Measurements from ENCODE around the gene LRRC73. TPM values are rescaled to one million over a fixed set of nuclear protein-coding genes. Genes with fewer than 3 reads are reported as not detected.

Gene LRRC73
- total and polyA plus RNA-seq, 2 of the 8 experiments (the other 6 are each of a cell fraction or from before 2014, with no cell fraction given) = 0.24 to 0.26 TPM

DNA sequence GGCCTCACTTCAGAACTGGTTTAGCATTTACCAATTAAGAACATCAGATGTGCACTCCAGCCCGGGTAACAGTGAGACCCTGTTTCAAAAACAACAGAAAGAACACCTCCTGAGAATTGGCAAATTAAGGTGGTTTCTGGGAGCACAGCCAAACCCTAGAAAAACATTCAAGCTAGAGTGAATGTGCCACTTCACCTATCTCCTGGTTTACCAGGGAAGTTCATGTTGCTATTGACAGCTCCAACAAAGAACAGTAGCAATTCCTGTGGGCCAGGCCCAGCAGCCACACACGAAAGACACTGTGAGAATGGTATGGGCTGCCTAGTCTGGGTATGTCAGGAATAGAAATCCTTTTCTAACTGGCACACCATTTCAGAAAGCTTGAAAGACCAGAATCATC lies 11.7 kb upstream of the LRRC73 start:
- H2AK5ac ChIP-seq (ENCODE audit: low read depth, low read length) = no peak overlapping the region
- no peak overlapping the region for H3K23ac ChIP-seq (ENCODE audit: insufficient read length)
- no peak overlapping the region for H4K91ac ChIP-seq (replicated peaks; ENCODE audit: insufficient read length, low read length)
- H2BK20ac ChIP-seq (ENCODE audit: low read length) = no peak overlapping the region
- H3K56ac ChIP-seq (replicated peaks; ENCODE audit: insufficient read length, low read depth, low read length) = no peak overlapping the region
- peaks cover 0 to 7% (median 3%) of the 10 kb centered on the region in 4 experiments; a peak in 3 of 7 replicates for H3K4me1 ChIP-seq (replicated peaks in 1 of 4; ENCODE audit: control insufficient read depth in 3 of 4, insufficient read depth in 4 of 4, low read length in 3 of 4)
- no peak overlapping the region for H3K14ac ChIP-seq (ENCODE audit: insufficient read length)
- H4K5ac ChIP-seq (ENCODE audit: insufficient read length, low read depth, low read length) = no peak overlapping the region
- H2BK5ac ChIP-seq (ENCODE audit: low read depth, low read length) = no peak overlapping the region
- no peak overlapping the region for H4K8ac ChIP-seq (ENCODE audit: extremely low read depth, insufficient read depth, low read length)
- no peak overlapping the region for H3K4me3 ChIP-seq (ENCODE audit: extremely low read depth in 1 of 4, insufficient read depth in 2 of 4, low read depth in 3 of 4, low read length in 4 of 4)
- peaks cover 7 to 10% of the 10 kb centered on the region in 2 experiments for H4K20me1 ChIP-seq (replicated peaks in 1 of 2; ENCODE audit: control insufficient read depth in 1 of 2, insufficient read depth in 2 of 2, low read length in 2 of 2)
- no peak overlapping the region for H2BK12ac ChIP-seq (ENCODE audit: low read depth, low read length)
- H3K27ac ChIP-seq (ENCODE audit: low read depth, low read length) = no peak overlapping the region
- peaks cover 50 to 76% (median 73%) of the 10 kb centered on the region in 4 experiments for H3K36me3 ChIP-seq (ENCODE audit: control insufficient read depth in 2 of 4, insufficient read depth in 4 of 4, low read length in 3 of 4)
- H3K18ac ChIP-seq (ENCODE audit: extremely low read depth, low read length) = no peak overlapping the region
- H3K4ac ChIP-seq (replicated peaks; ENCODE audit: insufficient read length, low read depth, low read length) = no peak overlapping the region
- no peaks in the 10 kb centered on the region for H3K9me3 ChIP-seq (ENCODE audit: insufficient read depth in 2 of 2, low read depth in 1 of 2, low read length in 1 of 2)
- 96% methylated on average over 2 of the region's 2 CpGs; no CpG with 5 or more reads in 1 of the 2 experiments for WGBS, 2 experiments (ENCODE audit: extremely low coverage in 1 of 2, insufficient coverage in 1 of 2, insufficient read length in 1 of 2, insufficient replicate concordance in 2 of 2, low coverage in 1 of 2, low lambda C conversion rate in 2 of 2, missing lambda C conversion rate in 1 of 2)
- no peaks in the 10 kb centered on the region for H3K27me3 ChIP-seq (replicated peaks in 1 of 4; ENCODE audit: control insufficient read depth in 3 of 4, extremely low read depth in 1 of 4, insufficient read depth in 3 of 4, low read length in 3 of 4)
- peaks cover 2% of the 10 kb centered on the region; the same call in 1 of the 2 replicates for H3K79me1 ChIP-seq (ENCODE audit: low read depth, low read length)
- H3K79me2 ChIP-seq (ENCODE audit: control insufficient read depth in 1 of 2, insufficient read depth in 2 of 2, low read length in 2 of 2) = peaks cover 13 to 26% of the 10 kb centered on the region in 2 experiments
- FAIRE-seq (no peak), DNase-seq (ENCODE audit: low read depth in 1 of 2, low spot score in 2 of 2) (no peak)
- CTCF ChIA-PET (ENCODE audit: partially characterized antibody) = interaction anchor here (0.6 to 1.4 kb wide), 6 partner anchors 16 to 217 kb away, joined by 3 to 4 read pairs (median 3); no protein-coding TSS in a partner anchor
- H3K23me2 ChIP-seq (ENCODE audit: low read depth, low read length) = peaks cover 6% of the 10 kb centered on the region; the same call in 1 of the 2 replicates
- no peak overlapping the region for H2AFZ ChIP-seq (ENCODE audit: low read length)
- H2BK120ac ChIP-seq (replicated peaks; ENCODE audit: low read depth, low read length) = no peak overlapping the region
- POLR2A ChIA-PET (ENCODE audit: partially characterized antibody) = interaction anchor here (0.6 to 12.4 kb wide), 9 partner anchors 10 to 65 kb away, joined by 3 to 147 read pairs (median 7); partner anchors contain the start of genes LRRC73, POLH and XPO5
- H2BK15ac ChIP-seq (ENCODE audit: low read length) = no peak overlapping the region
- no peak overlapping the region for H3K4me2 ChIP-seq (ENCODE audit: insufficient read depth in 1 of 2, low read depth in 2 of 2, low read length in 2 of 2)
- no peak overlapping the region; a peak in 1 of 7 replicates for H3K9ac ChIP-seq (replicated peaks in 1 of 4; ENCODE audit: extremely low read depth in 1 of 4, low read depth in 3 of 4, low read length in 3 of 4)
- TF ChIP-seq ASH2L (IDR thresholded peaks at IDR 0.05; ENCODE audit: low read length) (no peak), SIRT6 (IDR thresholded peaks at IDR 0.05; ENCODE audit: low read length) (no peak), CHD1 (IDR thresholded peaks at IDR 0.05; ENCODE audit: low read depth, low read length) (no peak), EP300 (IDR thresholded peaks at IDR 0.05; ENCODE audit: borderline replicate concordance in 1 of 2, low read depth in 2 of 2, low read length in 2 of 2) (no peak), RFX5 (IDR thresholded peaks at IDR 0.05; ENCODE audit: borderline replicate concordance, low read depth, low read length) (no peak), JUND (IDR thresholded peaks at IDR 0.05; ENCODE audit: low read length) (no peak), TEAD4 (IDR thresholded peaks at IDR 0.05; ENCODE audit: low read depth, low read length) (no peak), SP2 (IDR thresholded peaks at IDR 0.05; ENCODE audit: low read length) (no peak), POU5F1 (IDR thresholded peaks at IDR 0.05; ENCODE audit: low read depth, low read length) (no peak), BRCA1 (IDR thresholded peaks at IDR 0.05; ENCODE audit: low read depth, low read length) (no peak), POLR2A (IDR thresholded peaks at IDR 0.05; ENCODE audit: control extremely low read depth in 1 of 2, low read depth in 2 of 2, low read length in 2 of 2) (no peak), POLR2AphosphoS5 (IDR thresholded peaks at IDR 0.05; ENCODE audit: low read depth, low read length) (no peak), EZH2 (IDR thresholded peaks at IDR 0.05; ENCODE audit: low read depth, low read length, severe bottlenecking) (no peak)
